ENCODE data around the gene PPM1G. TPM values are rescaled to one million over a fixed set of nuclear protein-coding genes. Genes with fewer than 3 reads are reported as not detected.

The PPM1G gene
- total and polyA plus RNA-seq, 2 experiments from 2014 or later, result 183 to 201 TPM

DNA sequence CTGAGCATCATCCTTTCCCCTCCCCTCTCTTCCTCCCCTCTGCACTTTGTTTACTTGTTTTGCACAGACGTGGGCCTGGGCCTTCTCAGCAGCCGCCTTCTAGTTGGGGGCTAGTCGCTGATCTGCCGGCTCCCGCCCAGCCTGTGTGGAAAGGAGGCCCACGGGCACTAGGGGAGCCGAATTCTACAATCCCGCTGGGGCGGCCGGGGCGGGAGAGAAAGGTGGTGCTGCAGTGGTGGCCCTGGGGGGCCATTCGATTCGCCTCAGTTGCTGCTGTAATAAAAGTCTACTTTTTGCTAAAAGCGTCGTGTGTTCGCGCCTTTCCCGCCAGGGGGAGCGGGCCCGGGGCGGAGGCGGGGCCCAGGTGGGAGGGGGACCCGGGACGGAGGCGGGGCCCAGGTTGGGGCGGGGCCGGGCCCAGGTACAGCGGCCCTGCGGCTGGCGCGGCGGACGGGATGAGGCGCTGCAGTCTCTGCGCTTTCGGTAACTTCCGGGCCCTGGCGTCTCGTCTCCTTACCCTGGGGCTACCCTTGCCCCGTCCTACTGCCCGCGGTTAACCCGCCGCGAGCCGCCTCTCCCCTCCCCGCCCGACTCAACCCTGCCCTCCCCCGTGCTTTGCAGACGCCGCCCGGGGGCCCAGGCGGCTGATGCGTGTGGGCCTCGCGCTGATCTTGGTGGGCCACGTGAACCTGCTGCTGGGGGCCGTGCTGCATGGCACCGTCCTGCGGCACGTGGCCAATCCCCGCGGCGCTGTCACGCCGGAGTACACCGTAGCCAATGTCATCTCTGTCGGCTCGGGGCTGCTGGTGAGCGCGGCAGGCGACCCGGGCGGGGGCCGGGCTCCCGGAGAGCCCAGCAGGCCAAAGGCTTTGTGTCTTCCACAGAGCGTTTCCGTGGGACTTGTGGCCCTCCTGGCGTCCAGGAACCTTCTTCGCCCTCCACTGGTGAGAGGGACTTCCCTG is 32.8 kb upstream of the PPM1G start, which contains the start of gene KRTCAP3:
TSS of gene KRTCAP3 (plus strand) at position 424 of the 962 bp plus-strand sequence. CDS start at position 456, 32 bp downstream.
- H3K36me3 Mint-ChIP-seq (ENCODE audit: low read depth), result peaks cover 51% of the 10 kb centered on the region
- DNase-seq (ENCODE audit: low spot score), result peak; percentile 96
- TF ChIP-seq POLR2AphosphoS5 (IDR thresholded peaks at IDR 0.05; ENCODE audit: low read depth) (peak; percentile 74), JUNB (IDR thresholded peaks at IDR 0.05; ENCODE audit: unreplicated experiment) (no peak)
- TF ChIP-seq, protein P1, sequence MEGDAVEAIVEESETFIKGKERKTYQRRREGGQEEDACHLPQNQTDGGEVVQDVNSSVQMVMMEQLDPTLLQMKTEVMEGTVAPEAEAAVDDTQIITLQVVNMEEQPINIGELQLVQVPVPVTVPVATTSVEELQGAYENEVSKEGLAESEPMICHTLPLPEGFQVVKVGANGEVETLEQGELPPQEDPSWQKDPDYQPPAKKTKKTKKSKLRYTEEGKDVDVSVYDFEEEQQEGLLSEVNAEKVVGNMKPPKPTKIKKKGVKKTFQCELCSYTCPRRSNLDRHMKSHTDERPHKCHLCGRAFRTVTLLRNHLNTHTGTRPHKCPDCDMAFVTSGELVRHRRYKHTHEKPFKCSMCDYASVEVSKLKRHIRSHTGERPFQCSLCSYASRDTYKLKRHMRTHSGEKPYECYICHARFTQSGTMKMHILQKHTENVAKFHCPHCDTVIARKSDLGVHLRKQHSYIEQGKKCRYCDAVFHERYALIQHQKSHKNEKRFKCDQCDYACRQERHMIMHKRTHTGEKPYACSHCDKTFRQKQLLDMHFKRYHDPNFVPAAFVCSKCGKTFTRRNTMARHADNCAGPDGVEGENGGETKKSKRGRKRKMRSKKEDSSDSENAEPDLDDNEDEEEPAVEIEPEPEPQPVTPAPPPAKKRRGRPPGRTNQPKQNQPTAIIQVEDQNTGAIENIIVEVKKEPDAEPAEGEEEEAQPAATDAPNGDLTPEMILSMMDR (conservative IDR thresholded peaks at IDR 0.05; ENCODE audit: low read depth in 2 of 2), result peak; percentile 53 to 63
- H3K36me3 ChIP-seq (ENCODE audit: insufficient read depth), result peaks cover 8% of the 10 kb centered on the region
- ATAC-seq, result peak; percentile 96
- H3K4me2 ChIP-seq, result peak within 1 kb of the TSS; percentile 94
- no peaks in the 10 kb centered on the region; the same call in none of the 2 replicates for H4K20me1 ChIP-seq (replicated peaks; ENCODE audit: insufficient read depth)
- peak within 1 kb of the TSS; percentile 97 for H2AFZ ChIP-seq
- H3K79me2 ChIP-seq (replicated peaks; ENCODE audit: insufficient read depth), result no peaks in the 10 kb centered on the region; the same call in 1 of the 2 replicates
- H3K27ac ChIP-seq (ENCODE audit: low read depth), result peak within 1 kb of the TSS; percentile 84; the same call in 1 of the 2 replicates
- no peaks in the 10 kb centered on the region for H3K9me2 ChIP-seq (ENCODE audit: insufficient read depth)
- H3K4me1 ChIP-seq (ENCODE audit: insufficient read depth), result peaks cover 7% of the 10 kb centered on the region
- H3F3A ChIP-seq (replicated peaks; ENCODE audit: low read depth), result peaks cover 21% of the 10 kb centered on the region
- H3K4me1 Mint-ChIP-seq, result peaks cover 16% of the 10 kb centered on the region
- peaks cover 8% of the 10 kb centered on the region for H3K27me3 Mint-ChIP-seq (ENCODE audit: insufficient read depth, low read depth, poor library complexity)
- no peaks in the 10 kb centered on the region for H3K9me3 Mint-ChIP-seq
- H3K27ac Mint-ChIP-seq, result 0 out of 2 replicates have a peak within 1 kb of the TSS, but pooled peaks have one; percentile 27
- no peaks in the 10 kb centered on the region for H3K27me3 ChIP-seq (ENCODE audit: insufficient read depth)
- H3K4me3 Mint-ChIP-seq, result peak within 1 kb of the TSS; percentile 78
- H3K4me3 ChIP-seq, result peak within 1 kb of the TSS; percentile 77

DNA sequence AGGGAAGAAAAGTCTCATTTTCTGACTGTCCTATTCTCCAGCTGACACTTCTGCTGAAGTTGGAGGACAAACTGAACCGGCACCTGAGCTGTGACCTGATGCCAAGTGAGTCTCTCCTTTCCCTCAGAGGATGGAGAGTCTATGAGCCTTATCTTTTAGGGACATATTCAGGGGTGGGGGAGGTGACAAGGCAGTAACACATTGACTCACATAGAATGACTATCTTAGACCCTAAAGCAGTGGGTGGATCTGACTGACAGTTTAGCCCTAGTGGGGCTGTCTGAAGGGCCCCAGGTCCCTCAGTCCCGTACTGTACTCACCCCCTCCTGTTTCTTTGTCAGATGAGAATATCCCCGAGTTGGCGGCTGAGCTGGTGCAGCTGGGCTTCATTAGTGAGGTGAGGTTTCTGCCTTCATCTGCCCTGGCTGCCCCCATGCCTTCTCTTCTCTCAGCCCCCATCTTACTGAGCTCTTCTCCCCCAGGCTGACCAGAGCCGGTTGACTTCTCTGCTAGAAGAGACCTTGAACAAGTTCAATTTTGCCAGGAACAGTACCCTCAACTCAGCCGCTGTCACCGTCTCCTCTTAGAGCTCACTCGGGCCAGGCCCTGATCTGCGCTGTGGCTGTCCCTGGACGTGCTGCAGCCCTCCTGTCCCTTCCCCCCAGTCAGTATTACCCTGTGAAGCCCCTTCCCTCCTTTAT is 32.0 kb upstream of the PPM1G start:
- DNase-seq (ENCODE audit: low spot score) (no peak), ATAC-seq (peak; percentile 8)
- H3K36me3 Mint-ChIP-seq (ENCODE audit: low read depth), result peaks cover 56% of the 10 kb centered on the region
- peaks cover 21% of the 10 kb centered on the region for H3F3A ChIP-seq (replicated peaks; ENCODE audit: low read depth)
- no peaks in the 10 kb centered on the region for H3K27me3 ChIP-seq (ENCODE audit: insufficient read depth)
- H3K79me2 ChIP-seq (replicated peaks; ENCODE audit: insufficient read depth), result no peaks in the 10 kb centered on the region; the same call in 1 of the 2 replicates
- peaks cover 8% of the 10 kb centered on the region for H3K27me3 Mint-ChIP-seq (ENCODE audit: insufficient read depth, low read depth, poor library complexity)
- H3K9me3 Mint-ChIP-seq, result no peaks in the 10 kb centered on the region
- peaks cover 16% of the 10 kb centered on the region for H3K4me1 Mint-ChIP-seq
- H3K9me2 ChIP-seq (ENCODE audit: insufficient read depth), result no peaks in the 10 kb centered on the region
- no peak overlapping the region for H3K27ac Mint-ChIP-seq
- H3K36me3 ChIP-seq (ENCODE audit: insufficient read depth), result peaks cover 15% of the 10 kb centered on the region
- peak overlapping the region; percentile 77; the same call in 1 of the 2 replicates for H3K4me3 ChIP-seq
- peak overlapping the region; percentile 68; the same call in 1 of the 2 replicates for H3K4me2 ChIP-seq
- peak overlapping the region; percentile 66; the same call in 1 of the 2 replicates for H2AFZ ChIP-seq
- H4K20me1 ChIP-seq (replicated peaks; ENCODE audit: insufficient read depth), result no peaks in the 10 kb centered on the region; the same call in none of the 2 replicates
- H3K4me3 Mint-ChIP-seq, result peak overlapping the region; percentile 61; the same call in 1 of the 3 replicates
- peak overlapping the region; percentile 84; the same call in 1 of the 2 replicates for H3K27ac ChIP-seq (ENCODE audit: low read depth)
- H3K4me1 ChIP-seq (ENCODE audit: insufficient read depth), result peaks cover 7% of the 10 kb centered on the region
- TF ChIP-seq, protein P1 (conservative IDR thresholded peaks at IDR 0.05; ENCODE audit: low read depth in 2 of 2), result no peak
- TF ChIP-seq NANOG (IDR thresholded peaks at IDR 0.05; ENCODE audit: borderline replicate concordance) (no peak), JUNB (IDR thresholded peaks at IDR 0.05; ENCODE audit: unreplicated experiment) (no peak), CREB1 (CRISPR knock-in tag; IDR thresholded peaks at IDR 0.05; ENCODE audit: low read depth) (no peak), ZNF331 (CRISPR knock-in tag; IDR thresholded peaks at IDR 0.05; ENCODE audit: low read depth) (no peak), ZNF114 (CRISPR knock-in tag; IDR thresholded peaks at IDR 0.05) (no peak), POLR2AphosphoS5 (IDR thresholded peaks at IDR 0.05; ENCODE audit: low read depth) (no peak), STAT1 (IDR thresholded peaks at IDR 0.05; ENCODE audit: unreplicated experiment) (no peak), EZH2phosphoT487 (IDR thresholded peaks at IDR 0.05; ENCODE audit: unreplicated experiment) (no peak)
- TF ChIP-seq, protein P2, sequence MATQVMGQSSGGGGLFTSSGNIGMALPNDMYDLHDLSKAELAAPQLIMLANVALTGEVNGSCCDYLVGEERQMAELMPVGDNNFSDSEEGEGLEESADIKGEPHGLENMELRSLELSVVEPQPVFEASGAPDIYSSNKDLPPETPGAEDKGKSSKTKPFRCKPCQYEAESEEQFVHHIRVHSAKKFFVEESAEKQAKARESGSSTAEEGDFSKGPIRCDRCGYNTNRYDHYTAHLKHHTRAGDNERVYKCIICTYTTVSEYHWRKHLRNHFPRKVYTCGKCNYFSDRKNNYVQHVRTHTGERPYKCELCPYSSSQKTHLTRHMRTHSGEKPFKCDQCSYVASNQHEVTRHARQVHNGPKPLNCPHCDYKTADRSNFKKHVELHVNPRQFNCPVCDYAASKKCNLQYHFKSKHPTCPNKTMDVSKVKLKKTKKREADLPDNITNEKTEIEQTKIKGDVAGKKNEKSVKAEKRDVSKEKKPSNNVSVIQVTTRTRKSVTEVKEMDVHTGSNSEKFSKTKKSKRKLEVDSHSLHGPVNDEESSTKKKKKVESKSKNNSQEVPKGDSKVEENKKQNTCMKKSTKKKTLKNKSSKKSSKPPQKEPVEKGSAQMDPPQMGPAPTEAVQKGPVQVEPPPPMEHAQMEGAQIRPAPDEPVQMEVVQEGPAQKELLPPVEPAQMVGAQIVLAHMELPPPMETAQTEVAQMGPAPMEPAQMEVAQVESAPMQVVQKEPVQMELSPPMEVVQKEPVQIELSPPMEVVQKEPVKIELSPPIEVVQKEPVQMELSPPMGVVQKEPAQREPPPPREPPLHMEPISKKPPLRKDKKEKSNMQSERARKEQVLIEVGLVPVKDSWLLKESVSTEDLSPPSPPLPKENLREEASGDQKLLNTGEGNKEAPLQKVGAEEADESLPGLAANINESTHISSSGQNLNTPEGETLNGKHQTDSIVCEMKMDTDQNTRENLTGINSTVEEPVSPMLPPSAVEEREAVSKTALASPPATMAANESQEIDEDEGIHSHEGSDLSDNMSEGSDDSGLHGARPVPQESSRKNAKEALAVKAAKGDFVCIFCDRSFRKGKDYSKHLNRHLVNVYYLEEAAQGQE (IDR thresholded peaks at IDR 0.05; ENCODE audit: unreplicated experiment), result no peak
- TF ChIP-seq, protein P3, sequence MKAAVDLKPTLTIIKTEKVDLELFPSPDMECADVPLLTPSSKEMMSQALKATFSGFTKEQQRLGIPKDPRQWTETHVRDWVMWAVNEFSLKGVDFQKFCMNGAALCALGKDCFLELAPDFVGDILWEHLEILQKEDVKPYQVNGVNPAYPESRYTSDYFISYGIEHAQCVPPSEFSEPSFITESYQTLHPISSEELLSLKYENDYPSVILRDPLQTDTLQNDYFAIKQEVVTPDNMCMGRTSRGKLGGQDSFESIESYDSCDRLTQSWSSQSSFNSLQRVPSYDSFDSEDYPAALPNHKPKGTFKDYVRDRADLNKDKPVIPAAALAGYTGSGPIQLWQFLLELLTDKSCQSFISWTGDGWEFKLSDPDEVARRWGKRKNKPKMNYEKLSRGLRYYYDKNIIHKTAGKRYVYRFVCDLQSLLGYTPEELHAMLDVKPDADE (IDR thresholded peaks at IDR 0.05), result no peak

Measured in GM23338 (cell line).